B cell (primary cell): ENCODE results near the gene MPPED2.

Experiments
- EZH2 ChIP-seq: IDR thresholded peaks from 2 replicates; pipeline ENCODE4 v1.6.1; 2012; ENCODE audit warnings: borderline replicate concordance, low read depth, mild to moderate bottlenecking, moderate library complexity, low read length; ENCODE audit not compliant: insufficient read depth, poor library complexity, severe bottlenecking
- TF ChIP-seq, protein P1 (sequence below): fragments of 200-600 bp; IDR thresholded peaks from one replicate; pipeline ENCODE4 v1.8.0; 2022; ENCODE audit warnings: antibody characterized with exemption, mild to moderate bottlenecking

DNA sequence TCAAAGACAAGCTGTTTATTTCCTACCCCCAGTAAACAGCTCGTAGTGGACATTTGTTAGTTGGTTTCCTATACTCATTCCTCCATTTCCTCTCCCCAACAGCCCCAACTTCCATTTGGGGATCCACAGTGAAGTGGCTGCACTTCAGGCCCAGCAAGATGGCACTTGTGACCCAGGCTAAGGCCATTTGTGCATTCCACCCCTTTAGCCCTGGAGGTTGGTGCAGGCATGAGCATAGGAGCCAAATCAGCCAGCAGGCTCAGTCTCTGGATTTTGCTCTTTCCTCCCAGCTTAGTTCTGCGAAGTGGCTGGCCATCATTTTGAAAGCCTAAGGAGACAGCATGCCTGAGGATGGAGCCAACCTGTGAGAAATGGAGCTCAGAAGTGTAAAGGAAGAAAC is 122.9 kb downstream of the MPPED2 start:
- no peak for TF ChIP-seq EZH2
- TF ChIP-seq, protein P1, sequence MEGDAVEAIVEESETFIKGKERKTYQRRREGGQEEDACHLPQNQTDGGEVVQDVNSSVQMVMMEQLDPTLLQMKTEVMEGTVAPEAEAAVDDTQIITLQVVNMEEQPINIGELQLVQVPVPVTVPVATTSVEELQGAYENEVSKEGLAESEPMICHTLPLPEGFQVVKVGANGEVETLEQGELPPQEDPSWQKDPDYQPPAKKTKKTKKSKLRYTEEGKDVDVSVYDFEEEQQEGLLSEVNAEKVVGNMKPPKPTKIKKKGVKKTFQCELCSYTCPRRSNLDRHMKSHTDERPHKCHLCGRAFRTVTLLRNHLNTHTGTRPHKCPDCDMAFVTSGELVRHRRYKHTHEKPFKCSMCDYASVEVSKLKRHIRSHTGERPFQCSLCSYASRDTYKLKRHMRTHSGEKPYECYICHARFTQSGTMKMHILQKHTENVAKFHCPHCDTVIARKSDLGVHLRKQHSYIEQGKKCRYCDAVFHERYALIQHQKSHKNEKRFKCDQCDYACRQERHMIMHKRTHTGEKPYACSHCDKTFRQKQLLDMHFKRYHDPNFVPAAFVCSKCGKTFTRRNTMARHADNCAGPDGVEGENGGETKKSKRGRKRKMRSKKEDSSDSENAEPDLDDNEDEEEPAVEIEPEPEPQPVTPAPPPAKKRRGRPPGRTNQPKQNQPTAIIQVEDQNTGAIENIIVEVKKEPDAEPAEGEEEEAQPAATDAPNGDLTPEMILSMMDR, result no peak
